ENCODE measurements around the gene NDC80.

DNA sequence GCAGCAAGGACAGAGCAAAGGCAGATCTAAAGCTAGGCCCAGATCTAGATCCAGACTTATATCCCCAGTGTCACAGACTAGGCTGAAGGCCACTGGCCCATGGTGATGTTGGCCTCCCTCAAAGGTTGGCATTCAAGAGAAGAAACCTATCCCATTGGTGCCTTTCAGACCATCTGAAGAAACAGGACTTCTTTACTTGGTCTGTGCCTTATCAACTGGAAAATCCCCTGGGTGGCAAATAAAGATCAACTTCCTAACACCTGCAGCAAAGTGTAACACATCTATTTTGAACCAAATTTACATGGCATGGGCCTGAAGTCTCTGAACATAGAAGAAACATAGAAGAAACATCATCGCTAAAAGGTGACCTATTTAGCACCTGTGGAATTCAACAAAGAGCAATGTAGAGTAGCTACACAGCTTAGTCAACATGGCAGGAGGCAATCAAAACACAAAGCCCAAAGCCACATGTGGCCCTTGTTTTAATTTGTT is 35.9 kb upstream of the NDC80 start:
- TF ChIP-seq POLR2A (IDR thresholded peaks at IDR 0.05), result no peak
- TF ChIP-seq, protein P1, sequence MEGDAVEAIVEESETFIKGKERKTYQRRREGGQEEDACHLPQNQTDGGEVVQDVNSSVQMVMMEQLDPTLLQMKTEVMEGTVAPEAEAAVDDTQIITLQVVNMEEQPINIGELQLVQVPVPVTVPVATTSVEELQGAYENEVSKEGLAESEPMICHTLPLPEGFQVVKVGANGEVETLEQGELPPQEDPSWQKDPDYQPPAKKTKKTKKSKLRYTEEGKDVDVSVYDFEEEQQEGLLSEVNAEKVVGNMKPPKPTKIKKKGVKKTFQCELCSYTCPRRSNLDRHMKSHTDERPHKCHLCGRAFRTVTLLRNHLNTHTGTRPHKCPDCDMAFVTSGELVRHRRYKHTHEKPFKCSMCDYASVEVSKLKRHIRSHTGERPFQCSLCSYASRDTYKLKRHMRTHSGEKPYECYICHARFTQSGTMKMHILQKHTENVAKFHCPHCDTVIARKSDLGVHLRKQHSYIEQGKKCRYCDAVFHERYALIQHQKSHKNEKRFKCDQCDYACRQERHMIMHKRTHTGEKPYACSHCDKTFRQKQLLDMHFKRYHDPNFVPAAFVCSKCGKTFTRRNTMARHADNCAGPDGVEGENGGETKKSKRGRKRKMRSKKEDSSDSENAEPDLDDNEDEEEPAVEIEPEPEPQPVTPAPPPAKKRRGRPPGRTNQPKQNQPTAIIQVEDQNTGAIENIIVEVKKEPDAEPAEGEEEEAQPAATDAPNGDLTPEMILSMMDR (IDR thresholded peaks at IDR 0.05), result no peak

Data from suprapubic skin (tissue), 3 donors.